EH (cell line): ENCODE results near the gene GUCA1A.
A peak's percentile ranks its signal among the peaks of the same experiment; 100 is the strongest.
"Not testable (repeated sequence)": the region's sequence is repeated elsewhere in the genome, so short reads cannot be mapped to it uniquely, and the experiment has no call there.

Source experiments
- DNase-seq: peaks from one replicate; pipeline ENCODE4 v3.0.0-alpha.2; 2015; ENCODE audit warnings: low read depth

Gene GUCA1A

DNA sequence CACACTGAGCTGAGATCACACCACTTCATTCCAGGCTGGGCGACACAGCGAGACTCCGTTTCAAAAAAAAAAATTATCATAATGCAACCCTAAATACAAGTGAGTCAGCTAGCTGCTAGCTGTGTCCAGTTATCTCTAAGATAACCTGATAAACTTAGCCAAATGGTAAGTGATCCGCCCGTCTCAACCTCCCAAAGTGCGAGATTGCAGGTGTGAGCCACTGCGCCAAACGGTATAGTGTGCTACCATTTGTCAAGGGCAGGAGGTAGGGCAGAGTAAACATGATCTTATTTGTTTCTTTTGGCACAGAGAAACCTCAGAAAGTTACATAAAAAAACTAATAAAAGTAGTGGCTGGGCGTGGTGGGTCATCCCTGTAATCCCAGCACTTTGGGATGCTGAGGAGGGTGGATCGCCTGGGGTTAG lies 26.0 kb upstream of the GUCA1A start:
- DNase-seq = no peak

DNA sequence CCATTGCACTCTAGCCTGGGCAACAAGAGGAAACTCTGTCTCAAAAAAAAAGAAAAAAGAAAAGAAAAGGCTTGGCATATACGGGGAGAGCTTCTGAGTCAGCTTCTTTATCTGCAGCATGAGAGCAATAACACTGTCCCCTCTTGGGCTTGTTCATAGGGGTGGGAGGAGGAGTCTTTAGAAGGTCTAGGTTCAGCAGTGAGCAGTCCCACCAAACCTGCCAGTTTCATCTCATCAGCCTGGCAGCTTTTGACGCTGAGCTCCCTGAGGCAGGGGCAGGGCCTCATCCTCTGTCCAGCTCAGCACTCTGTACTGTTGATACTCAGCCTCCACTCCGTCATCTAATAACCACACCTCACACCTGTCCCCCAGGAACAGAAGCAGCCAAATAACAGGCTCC lies 25.1 kb upstream of the GUCA1A start:
- no peak for DNase-seq

DNA sequence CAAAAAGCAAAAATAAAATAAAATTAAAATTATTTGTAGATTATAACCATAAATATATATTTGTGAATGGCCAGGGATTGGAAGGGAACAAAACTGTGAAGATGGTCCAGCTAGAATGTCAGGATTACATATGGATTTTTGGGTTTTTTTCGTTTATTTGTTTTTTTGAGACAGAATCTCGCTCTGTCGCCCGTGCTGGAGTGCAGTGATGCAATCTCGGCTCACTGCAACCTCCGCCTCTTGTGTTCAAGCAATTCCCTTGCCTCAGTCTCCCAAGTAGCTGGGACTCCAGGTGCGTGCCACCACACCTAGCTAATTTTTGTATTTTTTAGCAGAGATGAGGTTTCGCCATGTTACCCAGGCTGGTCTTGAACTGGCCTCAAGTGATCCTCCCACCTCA lies 22.9 kb upstream of the GUCA1A start:
- no peak for DNase-seq

DNA sequence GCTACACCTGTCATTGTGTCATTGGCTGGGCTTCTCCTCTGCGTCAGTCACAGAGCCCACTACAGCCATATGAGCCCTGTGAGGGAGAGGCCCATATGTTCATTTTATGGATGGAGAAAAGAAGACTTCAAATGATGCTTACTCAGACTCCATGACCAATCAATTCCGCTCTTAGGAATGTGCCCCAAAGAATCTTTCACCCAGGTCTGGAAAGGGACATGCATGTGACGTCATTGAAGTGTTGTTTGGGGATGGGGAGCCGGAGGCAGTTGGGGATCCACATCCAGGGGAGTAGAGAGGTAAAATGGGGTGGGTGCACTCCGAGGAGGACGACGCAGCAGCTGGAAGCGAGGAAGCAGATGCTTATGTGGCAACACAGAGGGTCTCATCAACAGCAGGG lies 21.1 kb upstream of the GUCA1A start:
- no peak for DNase-seq

DNA sequence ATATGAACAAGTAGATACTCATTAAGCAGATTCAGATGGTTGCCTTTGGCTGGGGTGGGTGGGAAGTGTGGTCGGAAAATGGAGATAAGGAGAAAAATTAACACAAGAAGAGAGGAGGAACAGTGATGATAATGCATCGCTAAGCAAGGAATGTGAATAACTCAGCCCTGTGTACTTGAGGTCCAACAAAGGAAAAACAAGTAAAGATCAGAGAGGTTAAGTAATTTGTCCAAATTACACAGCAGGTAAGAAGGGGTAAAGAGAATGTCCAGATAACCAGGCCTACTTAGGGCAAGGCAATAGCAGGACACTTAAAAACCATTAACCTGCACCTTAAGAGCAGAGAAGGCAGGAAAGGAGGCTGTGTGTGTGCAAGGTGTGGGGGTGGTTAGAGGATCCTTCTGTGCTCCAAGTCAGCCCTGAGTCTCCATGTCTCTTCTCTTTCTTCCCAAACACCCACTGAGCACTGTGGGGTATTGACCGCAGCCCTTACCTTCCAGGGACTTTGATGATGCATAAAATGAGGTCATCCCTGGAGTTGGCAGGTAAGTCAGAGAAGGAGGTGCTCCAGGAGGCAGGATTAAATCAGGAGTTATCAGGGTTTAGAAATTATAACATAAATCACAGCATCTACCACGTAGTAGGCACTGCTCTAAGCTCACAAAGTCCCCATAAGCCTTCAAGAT lies 20.5 kb upstream of the GUCA1A start:
- DNase-seq = not testable (repeated sequence)

DNA sequence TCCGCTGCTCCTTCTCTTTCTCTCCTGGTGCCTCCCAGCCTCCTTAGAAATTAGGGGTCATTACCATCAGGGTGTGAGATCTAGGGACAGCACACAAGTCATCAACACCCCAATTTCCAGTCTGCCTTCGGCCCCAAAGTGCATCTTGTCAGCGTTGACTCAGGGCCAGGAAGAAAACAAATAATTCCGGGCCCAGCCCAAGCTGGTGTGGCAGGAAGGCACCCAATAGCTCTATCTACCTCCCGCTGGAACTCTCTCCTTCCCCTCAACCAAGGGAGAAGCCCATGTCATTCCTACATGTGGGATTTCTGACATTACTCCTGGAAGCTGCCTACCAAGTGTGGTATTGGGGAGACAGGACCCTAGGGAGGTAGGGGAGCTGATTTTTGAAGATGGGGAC lies 19.2 kb upstream of the GUCA1A start:
- DNase-seq = no peak

DNA sequence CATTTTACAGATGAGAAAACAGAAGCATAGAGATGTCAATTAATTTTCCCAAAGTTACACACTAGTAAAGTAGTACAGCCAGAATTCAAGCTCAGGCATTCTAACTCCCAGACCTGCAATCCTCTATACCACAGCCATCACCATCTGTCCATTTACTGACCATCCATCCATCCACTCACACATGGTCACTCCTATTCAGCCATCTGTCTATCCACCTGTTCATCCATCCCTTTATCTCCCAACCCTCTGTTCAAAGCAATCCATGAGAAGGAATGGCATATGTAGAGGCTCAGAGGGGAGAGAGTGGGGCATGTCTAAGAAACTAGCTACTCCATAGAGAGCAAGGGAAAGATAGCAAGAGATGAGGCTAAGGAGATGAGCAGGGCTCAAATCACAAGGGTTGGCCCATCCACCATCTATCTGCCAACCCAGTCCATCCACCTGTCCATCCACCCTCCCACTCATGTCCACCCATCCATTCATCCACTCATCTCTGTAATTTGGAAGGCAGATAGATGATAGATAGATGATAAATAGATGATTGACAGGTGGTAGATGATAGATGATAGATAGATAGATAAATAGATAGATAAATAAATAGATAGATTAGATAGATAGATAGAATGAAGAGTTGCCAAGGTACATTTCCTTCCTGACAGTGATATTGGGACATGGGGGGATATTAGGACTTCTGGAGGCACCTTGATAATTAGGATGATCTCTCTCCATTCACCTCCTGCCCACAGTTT lies 18.5 kb upstream of the GUCA1A start:
- DNase-seq = no peak

DNA sequence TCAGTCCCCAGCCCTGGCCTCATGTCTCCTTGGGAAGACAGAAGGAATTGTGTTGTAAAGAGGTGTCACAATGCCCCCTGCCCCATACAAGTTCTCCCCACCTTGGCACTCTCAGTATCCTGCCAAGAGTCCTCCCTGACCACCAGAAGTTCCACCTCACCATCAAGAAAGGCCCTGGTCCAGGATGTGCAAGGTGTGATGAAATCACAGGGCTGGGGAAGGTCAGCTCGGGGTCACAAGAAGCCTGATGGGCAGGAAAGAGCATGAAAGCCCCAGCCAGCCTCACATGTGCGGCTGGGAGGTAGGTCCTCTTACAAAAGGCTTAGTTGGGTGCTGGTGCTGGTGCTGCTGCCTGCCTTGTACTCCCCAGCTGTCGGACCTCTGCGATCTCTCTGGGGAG lies 17.9 kb upstream of the GUCA1A start:
- DNase-seq = no peak

DNA sequence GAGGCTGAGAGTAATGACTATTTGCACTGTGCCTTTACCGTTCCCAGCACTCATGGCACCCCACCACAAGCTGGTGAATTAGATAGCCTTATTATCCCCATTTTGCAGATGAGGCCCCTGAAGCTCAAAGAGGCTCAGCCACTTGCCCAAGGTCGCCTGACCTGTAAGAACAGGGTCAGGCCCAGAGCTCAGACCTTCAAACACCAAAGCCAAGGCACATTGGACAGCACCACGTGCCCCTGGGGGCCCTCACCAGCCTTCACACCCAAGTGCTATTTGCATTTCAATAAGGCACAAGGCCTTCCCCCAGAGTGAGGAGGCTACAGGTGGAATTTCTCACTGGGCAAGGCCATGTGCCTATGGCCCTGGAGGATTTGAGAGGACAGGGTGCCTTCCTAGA lies 16.5 kb upstream of the GUCA1A start:
- no peak for DNase-seq

DNA sequence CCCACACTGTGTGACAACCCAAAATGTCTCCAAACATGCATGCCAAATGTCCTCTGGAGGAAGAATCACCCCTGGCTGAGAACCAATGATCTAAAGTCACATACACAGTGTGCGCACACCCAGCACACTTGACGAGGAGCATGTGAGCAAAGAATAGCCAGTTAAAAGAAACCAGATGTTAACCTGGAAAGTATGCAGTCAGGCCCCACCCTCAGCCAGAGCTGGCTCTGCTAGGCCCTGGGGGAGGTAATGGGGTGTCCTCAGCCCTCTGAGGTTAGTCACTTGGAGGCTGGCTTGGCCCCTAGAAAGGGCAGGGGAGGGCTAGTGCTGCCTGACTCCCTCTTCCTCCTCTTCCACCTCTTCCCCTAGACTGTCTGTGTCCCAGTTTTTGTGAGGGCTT lies 15.2 kb upstream of the GUCA1A start:
- peak; percentile 71 for DNase-seq

DNA sequence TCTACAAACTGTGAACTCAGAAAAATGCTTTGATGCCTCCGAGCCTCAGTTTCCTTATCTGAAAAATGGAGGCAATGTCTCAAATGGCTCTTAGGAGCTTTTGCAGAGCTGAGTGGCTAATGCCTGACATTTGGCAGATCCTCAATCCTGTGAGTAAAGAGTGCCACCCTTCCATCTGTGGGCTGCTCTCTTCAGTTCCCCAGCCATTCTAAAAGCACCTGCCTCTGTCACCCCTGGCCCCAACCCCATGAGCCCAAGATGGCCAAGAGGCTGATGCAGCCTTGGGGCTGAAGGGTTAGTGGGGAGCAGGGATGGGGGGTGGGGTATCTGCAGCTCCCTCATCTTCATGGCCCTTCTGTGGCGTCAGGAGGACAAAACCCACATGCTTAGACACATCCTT lies 14.5 kb upstream of the GUCA1A start:
- DNase-seq = no peak

DNA sequence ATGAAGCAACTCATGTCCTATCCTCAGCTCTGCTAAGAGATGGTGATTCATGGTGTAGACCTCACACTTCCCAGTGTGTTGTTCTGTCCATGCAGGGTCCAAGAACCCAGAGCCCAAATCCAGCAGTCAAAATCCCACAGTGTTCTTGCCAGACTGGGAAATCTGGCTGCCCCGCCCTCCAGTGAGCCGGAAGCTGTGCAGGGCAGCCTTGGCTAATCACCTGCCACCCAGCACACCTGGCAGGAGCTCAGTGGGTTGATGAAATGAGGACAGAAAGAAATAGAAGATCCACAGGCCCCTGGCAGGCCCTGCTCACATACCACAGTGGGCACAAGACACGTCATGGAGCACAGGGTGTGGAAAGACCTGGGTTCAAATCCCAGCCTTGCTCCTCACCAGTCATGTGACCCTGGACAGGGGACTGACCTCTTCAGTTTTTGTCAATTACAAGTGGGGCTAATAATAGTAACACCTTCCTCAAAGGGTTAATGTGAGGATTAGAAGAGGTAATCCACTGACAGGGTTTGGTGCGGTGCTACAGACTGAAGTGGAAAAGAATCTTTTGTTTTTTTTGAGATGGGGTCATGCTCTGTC lies 13.6 kb upstream of the GUCA1A start:
- no peak for DNase-seq

DNA sequence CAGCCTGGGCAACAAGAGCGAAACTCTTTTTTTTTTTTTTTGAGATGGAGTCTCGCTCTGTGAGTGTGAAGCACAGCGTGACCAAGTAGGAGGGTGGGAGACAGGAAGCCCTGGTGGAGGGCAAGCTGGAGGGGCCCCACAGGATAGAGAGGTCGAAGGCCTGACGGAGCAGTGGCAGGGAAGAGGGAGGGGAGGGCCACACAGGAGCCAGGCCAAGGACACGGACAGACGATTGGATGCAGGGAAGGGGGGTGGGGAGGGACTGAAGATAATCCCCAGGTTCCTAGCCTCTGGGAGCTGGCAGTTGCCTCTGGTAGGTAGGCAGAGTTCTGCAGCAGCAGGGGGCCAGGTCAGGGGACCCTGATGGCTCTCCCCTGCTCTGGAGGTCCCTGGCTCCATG lies 10.8 kb upstream of the GUCA1A start:
- DNase-seq = no peak

DNA sequence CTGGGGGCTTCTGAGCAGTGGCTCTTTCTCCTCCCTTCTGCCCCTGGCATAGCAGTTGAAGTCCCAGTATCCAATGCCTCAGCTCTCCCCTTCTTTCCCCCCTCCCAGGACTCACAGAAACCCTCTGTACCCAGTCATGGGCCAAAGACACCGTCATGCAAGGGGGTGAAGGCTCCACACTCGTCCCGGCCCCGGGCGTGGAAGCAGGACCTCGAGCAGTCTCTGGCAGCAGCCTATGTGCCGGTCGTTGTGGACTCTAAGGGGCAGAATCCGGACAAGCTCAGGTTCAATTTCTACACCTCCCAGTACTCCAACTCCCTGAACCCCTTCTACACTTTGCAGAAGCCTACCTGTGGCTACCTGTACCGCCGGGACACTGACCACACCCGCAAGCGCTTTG lies 10.4 kb upstream of the GUCA1A start:
- DNase-seq = no peak

DNA sequence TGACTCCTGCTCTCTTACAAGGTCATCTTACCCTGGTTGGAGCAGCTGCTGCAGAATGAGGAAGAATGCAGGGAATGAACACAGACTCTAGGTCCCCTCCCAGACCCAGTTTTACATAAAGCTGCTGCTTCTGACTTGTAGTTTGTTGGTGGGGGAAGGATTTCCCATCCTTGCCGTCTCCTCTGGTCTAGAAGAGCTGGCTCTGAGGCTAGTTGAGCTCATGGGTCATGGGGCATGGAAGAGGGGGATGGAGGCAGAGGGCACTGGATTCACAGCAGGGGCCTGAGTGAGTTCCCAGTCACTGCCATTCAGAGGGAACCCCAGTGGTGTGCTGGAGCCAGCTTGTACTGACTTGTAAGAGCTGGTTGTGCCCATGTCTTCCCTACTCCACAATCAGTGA lies 9.2 kb upstream of the GUCA1A start:
- DNase-seq = peak; percentile 64

DNA sequence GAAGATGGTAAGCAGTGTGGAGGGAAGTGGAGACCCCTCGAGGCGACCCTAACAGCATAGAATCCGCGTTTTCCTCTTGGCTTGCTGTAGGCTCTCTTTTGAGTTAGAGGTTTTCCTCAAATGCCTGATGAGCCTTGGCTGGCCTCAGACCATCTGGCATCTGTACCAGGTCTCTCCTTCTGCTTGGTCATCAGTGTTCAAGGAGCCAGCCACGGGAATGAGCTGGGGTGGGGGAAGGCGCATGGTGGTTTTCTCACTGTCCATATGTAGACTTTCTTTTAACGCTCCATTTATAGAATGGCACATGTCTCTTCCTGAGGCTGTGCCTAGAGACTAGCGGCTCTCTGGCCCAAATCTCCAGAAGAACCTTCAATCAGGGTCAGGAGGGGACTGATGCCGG lies 8.1 kb upstream of the GUCA1A start:
- peak; percentile 85 for DNase-seq

DNA sequence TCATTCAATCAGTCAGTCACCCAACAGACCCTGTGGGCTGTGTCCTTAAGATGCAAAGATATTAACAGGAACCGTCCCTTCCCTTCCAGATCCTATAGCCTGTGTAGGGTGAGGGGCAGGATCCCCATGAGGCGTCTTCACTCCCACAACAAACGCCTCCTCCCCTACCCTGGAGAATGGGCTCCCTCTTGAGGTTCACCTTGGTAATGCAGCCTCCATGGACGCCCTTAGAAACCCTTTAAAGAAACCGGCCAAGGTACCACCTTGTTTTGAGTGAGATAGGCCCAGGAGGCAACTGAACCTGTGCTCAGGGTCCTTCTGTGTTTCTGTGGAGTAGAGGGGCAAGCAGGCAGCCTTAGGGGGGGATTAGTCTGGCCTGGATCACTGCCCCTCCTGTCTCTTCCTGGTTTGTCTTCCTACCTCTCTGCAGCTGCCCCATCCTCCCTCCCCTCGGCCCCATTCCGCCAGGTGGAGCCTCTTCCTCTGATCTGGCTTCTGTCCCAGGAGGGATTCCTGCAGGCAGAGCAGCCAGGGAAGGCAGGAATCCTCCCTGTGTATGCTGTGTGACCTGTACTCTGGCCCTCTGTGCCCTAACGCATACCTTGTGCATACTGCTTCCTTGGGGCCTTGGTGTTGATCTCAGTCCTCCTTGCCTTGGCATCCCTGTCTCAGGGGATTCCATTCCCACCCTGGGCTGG lies 6.6 kb upstream of the GUCA1A start:
- peak; percentile 69 for DNase-seq

DNA sequence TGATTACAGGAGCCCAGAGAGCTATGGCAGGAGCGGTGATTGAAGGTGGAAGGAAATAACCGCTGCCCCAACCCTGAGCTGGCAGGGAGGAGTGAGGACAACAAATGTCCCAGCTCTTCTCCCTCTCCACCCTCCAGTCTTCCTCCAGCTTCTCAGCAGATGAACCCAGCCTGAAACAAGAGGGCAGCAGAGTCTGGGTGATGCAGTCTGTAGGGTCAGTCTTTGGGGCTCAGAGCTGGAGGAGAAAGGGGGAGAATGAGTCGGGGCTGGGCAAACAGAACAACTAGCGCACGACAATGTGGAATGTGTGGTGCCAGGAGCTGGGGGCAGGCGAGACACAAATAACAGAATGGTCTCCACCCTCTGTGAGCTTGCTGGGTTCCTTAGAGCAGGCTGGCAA lies 4.5 kb upstream of the GUCA1A start:
- peak; percentile 19 for DNase-seq

DNA sequence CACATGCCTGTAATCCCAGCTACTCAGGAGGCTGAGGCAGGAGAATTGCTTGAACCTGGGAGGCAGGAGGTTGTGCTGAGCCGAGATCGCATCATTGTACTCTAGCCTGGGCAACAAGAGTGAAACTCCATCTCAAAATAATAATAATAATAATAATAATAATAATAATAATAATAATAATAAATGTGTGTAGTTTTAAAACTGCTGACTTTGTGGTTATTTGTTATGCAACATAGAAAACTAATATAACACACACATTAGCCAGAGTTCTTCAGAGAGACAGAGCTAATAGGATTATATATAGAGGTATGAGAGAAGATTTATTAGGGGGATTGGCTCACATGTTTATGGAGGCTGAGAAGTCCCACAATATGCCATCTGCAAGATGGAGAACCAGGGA lies 3.4 kb upstream of the GUCA1A start:
- DNase-seq = not testable (repeated sequence)

DNA sequence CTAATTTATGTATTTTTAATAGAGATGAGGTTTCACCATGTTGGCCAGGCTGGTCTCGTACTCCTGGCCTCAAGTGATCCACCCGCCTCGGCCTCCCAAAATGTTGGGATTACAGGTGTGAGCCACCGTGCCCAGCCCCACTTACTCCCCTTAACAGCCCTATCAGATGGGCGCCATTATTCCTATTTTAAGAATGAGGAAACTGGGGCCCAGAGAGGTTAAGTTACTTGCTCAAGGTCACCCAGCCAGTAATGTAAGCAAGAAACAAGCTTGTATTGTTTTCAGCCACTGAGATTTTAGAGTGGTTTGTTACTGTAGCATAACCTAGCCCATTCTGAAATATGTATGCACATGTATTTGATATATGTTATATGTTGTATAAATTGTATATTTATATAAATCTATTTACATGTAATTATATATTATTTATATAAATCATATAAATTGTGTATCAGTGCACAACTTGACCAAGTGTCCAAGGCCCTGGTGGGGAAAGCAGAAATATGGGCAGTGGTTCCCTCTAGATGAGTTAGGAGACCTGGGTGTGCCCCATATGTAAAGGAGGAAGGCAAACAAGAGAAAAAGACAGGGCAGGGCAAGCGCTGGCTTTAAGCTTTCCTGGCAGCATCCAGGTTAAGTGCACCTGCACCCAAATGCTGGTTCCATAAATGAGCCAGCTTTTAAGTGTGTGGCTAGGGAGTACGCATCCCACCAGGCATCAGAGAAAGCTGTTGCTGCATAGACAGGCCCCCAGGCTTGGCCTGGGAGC lies 1.2 kb upstream of the GUCA1A start:
- DNase-seq = no peak

DNA sequence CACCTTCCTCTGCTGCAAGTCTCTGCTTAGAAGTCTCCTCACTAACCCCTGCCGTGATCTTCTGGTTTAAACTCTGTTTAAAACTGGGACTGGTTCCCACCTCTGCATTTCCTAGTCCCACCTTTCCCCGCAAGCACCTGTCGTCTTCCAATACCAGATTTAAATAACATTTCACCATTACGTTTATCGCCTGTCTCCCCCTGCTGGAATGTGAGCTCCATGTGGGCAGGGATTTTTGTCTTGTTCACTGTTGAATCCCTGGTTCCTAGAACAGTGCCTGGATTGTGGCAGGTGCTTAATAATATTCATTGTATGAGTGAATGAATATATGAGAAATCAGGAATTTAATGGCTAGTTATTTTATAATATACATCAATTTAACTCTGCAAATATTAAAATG lies 2.7 kb downstream of the GUCA1A start:
- no peak for DNase-seq

DNA sequence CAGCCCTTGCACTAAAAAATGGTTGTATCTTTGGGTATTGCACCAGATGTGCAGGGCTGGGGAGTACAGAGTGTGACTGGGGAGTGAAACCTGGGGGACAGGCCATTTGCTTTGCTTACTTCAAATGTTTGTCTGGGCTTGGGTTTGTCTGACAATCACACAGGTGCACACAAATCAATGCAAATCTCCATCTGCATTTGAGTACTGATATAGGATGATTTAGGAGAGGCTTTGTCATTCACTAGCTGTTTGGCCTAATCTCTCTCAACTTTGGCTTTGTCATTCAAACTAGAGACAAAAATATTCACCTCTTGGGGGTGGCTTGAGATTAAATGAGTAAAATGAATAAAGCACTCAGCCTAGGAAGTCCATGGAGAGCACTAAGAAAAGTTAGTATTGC lies 3.8 kb downstream of the GUCA1A start:
- DNase-seq = no peak
